Peyer's patch (tissue), 4 donors: Measurements from ENCODE around the gene NFIL3. TPM values are rescaled to one million over a fixed set of nuclear protein-coding genes. Genes with fewer than 3 reads are reported as not detected.
"Not testable (repeated sequence)": the region's sequence is repeated elsewhere in the genome, so short reads cannot be mapped to it uniquely, and the experiment has no call there.

Experiments
- DNase-seq, 3 donors: peaks; one replicate each; pipeline ENCODE4 v3.0.0-alpha.2; 2017 to 2019
- H3K27ac ChIP-seq, 4 donors: fragments of 200-600 bp; sonication (generic); one replicate each; pipeline ENCODE4 v1.5.1; 2016 to 2019
- H3K27me3 ChIP-seq, 2 donors: fragments of 200-600 bp; sonication (generic); one replicate each; pipeline ENCODE4 v1.5.1; 2019
- H3K36me3 ChIP-seq, 3 donors: fragments of 200-600 bp; sonication (generic); one replicate each; pipeline ENCODE4 v1.5.1; 2016 to 2019
- H3K4me1 ChIP-seq, 4 donors: fragments of 200-600 bp; sonication (generic); one replicate each; pipeline ENCODE4 v1.5.1; 2016 to 2019
- H3K4me3 ChIP-seq, 4 donors: fragments of 200-600 bp; sonication (generic); 1 replicate in 3 of 4; 2 replicates in 1 of 4; pipeline ENCODE4 v1.5.1; 2016 to 2019; ENCODE audit warnings: mild to moderate bottlenecking in 1 of 4
- H3K9me3 ChIP-seq, 4 donors: fragments of 200-600 bp; sonication (generic); one replicate each; pipeline ENCODE4 v1.5.1; 2016 to 2019; ENCODE audit warnings: mild to moderate bottlenecking in 1 of 4
- CTCF ChIP-seq, 6 experiments: fragments of 450-650 bp in 4 of 6; fragments of 200-600 bp in 2 of 6; sonication (generic) in 1 of 6; IDR thresholded peaks; one replicate each; pipeline ENCODE4 v1.5.1; 2017 to 2019; ENCODE audit warnings: antibody characterized with exemption in 6 of 6, mild to moderate bottlenecking in 3 of 6, moderate library complexity in 1 of 6
- POLR2A ChIP-seq, 2 donors: fragments of 450-650 bp; IDR thresholded peaks; one replicate each; pipeline ENCODE4 v1.5.1; 2017; ENCODE audit warnings: antibody characterized with exemption in 2 of 2, mild to moderate bottlenecking in 2 of 2, moderate library complexity in 2 of 2
- total RNA-seq, 4 donors: library from RNA; depleted of rRNA; stranded (reverse); fragments of >200 nt; gene quantifications; one replicate each; pipeline ENCODE4 v1.1.0, GENCODE V29; 2016

Gene NFIL3
- total RNA-seq, 4 donors from 2014 or later, result 14.0 to 31.4 (median 20.4) TPM

- no peaks in the 10 kb centered on the region for H3K4me1 ChIP-seq
- TF ChIP-seq POLR2A (IDR thresholded peaks at IDR 0.05), result no peak
- TF ChIP-seq CTCF (IDR thresholded peaks at IDR 0.05), result no peak
- no peaks in the 10 kb centered on the region for H3K27me3 ChIP-seq
- H3K36me3 ChIP-seq, result no peaks in the 10 kb centered on the region
- no peak overlapping the region for H3K4me3 ChIP-seq
- DNase-seq, result no peak
- H3K9me3 ChIP-seq, result no peaks in the 10 kb centered on the region
- no peak overlapping the region for H3K27ac ChIP-seq
Observed at GRCh38 chr9:91391818-91392217, 31.8 kb downstream of the NFIL3 start.

GRCh38 chr9:91391412-91391811 lies 32.2 kb downstream of the NFIL3 start:
- DNase-seq, result no peak
- no peaks in the 10 kb centered on the region for H3K36me3 ChIP-seq
- H3K4me1 ChIP-seq, result no peaks in the 10 kb centered on the region
- H3K27me3 ChIP-seq, result no peaks in the 10 kb centered on the region
- no peaks in the 10 kb centered on the region for H3K9me3 ChIP-seq
- TF ChIP-seq CTCF (IDR thresholded peaks at IDR 0.05), result no peak
- no peak for TF ChIP-seq POLR2A (IDR thresholded peaks at IDR 0.05)
- H3K27ac ChIP-seq, result no peak overlapping the region
- H3K4me3 ChIP-seq, result no peak overlapping the region

GRCh38 chr9:91389686-91390085 lies 33.9 kb downstream of the NFIL3 start:
- not testable (repeated sequence) for H3K9me3 ChIP-seq, H3K4me1 ChIP-seq, H3K4me3 ChIP-seq, DNase-seq, H3K36me3 ChIP-seq, H3K27ac ChIP-seq, H3K27me3 ChIP-seq

- H3K4me1 ChIP-seq, result no peaks in the 10 kb centered on the region
- TF ChIP-seq CTCF (IDR thresholded peaks at IDR 0.05) (no peak), POLR2A (IDR thresholded peaks at IDR 0.05) (no peak)
- H3K4me3 ChIP-seq, result no peak overlapping the region
- no peaks in the 10 kb centered on the region for H3K27me3 ChIP-seq
- H3K9me3 ChIP-seq, result no peaks in the 10 kb centered on the region
- H3K36me3 ChIP-seq, result no peaks in the 10 kb centered on the region
- no peak overlapping the region for H3K27ac ChIP-seq
- no peak for DNase-seq
Observed at GRCh38 chr9:91386765-91387164, 36.9 kb downstream of the NFIL3 start.

- Histone ChIP-seq H3K9me3 (no peaks in the 10 kb centered on the region), H3K36me3 (no peaks in the 10 kb centered on the region), H3K27ac (no peak overlapping the region), H3K4me1 (no peaks in the 10 kb centered on the region), H3K27me3 (no peaks in the 10 kb centered on the region), H3K4me3 (no peak overlapping the region)
- no peak for TF ChIP-seq POLR2A (IDR thresholded peaks at IDR 0.05)
- no peak for TF ChIP-seq CTCF (IDR thresholded peaks at IDR 0.05)
- DNase-seq, result no peak
Observed at GRCh38 chr9:91384954-91385353, 38.7 kb downstream of the NFIL3 start.

- Histone ChIP-seq H3K9me3 (no peaks in the 10 kb centered on the region), H3K4me1 (no peaks in the 10 kb centered on the region), H3K4me3 (no peak overlapping the region), H3K27ac (no peak overlapping the region), H3K36me3 (no peaks in the 10 kb centered on the region), H3K27me3 (no peaks in the 10 kb centered on the region)
- DNase-seq, result no peak
- TF ChIP-seq POLR2A (IDR thresholded peaks at IDR 0.05), result no peak
- no peak for TF ChIP-seq CTCF (IDR thresholded peaks at IDR 0.05)
Observed at GRCh38 chr9:91383577-91383976, 40.1 kb downstream of the NFIL3 start.
